HG03064 (cell line): ENCODE measurements around the gene VOPP1.
A peak's percentile ranks its signal among the peaks of the same experiment; 100 is the strongest.
"Not testable (repeated sequence)": the region's sequence is repeated elsewhere in the genome, so short reads cannot be mapped to it uniquely, and the experiment has no call there.

ENCODE experiments used
- ATAC-seq: cut with Tn5 transposase; IDR thresholded peaks from one replicate; pipeline ENCODE4 v1.9.1; 2021; ENCODE audit warnings: low read depth; ENCODE audit not compliant: unreplicated experiment

Gene VOPP1

GRCh38 chr7:55515569-55516279 is 56.6 kb downstream of the VOPP1 start:
- no peak for ATAC-seq

- no peak for ATAC-seq
These were observed 57.6 kb downstream of the VOPP1 start for GRCh38 chr7:55514546-55515265.

DNA sequence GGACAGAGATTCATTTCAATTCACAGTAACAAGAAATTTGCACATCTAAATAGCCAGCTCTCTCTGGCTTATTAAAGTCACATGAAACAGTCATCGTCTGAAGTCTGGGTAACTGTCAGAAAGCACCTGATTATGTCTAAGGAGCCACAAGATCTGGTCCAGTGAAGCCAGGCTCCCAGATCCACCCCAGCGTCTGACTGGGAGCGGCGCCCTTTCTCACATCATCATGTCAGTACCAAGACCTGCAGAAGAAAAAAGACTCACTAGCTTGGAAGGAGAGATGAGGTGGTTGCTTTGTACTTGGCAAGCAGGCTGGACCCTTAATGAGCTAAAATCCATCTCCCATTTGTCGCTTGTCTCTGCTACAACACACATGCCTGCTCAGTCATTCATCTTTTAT is 58.4 kb downstream of the VOPP1 start:
- no peak for ATAC-seq

GRCh38 chr7:55512635-55513191 is 59.6 kb downstream of the VOPP1 start:
- no peak for ATAC-seq

DNA sequence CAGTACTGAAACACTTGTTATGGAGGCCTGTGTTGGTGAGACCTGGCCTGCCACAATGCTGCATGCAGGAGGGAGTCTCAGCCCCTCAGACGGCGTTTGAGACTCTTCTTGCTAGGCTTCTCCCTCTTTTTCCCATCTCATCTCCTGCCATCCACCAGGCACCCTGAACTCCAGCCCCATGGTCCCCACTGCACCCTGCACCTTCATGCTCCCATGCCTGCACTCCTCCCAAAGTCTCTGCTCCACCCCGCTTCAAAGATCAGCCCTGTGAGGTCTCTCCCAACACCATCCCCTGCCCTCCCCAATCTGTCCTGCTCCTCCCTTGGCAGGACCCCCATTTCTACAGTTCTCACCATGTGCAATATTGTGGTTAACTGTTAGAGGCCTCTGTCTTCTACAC is 61.7 kb downstream of the VOPP1 start:
- ATAC-seq = no peak

DNA sequence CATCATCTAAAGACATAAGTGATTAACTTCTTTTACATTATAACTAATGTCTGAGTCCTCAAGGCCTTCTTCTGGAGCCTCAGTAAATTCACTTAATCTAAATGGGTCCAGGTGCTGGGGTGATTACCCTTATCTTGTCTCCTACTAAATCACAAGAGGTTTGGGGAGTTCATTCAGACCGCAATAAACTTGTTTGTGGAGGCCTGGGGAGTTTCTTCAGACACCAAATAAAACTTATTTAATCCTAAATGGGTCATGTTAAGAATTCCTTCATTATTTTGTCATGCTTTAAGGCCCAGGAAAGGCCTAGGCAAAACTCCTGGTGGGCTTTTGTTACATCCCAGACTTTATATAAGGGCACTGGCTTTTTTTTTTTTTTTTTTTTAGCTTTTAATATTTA is 62.1 kb downstream of the VOPP1 start:
- ATAC-seq = not testable (repeated sequence)

DNA sequence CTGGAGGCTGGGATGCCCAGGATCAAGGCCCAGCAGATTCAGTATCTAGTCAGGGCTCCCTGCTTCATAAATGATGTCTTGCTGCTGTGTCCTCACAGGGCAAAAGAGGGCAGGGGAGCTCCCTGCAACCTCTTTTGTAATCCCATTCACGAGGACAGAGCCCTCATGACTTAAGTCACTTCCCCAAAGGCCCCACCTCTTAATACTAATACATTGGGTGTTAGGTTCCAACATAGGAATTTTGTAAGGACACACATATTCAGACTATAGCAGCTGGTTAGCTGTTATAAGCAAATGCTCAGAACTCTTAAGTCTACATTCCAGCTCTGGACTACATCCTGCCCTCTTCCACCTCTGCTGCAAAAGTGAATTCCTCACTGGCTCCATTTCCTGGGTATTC is 63.0 kb downstream of the VOPP1 start:
- peak; percentile 11 for ATAC-seq

DNA sequence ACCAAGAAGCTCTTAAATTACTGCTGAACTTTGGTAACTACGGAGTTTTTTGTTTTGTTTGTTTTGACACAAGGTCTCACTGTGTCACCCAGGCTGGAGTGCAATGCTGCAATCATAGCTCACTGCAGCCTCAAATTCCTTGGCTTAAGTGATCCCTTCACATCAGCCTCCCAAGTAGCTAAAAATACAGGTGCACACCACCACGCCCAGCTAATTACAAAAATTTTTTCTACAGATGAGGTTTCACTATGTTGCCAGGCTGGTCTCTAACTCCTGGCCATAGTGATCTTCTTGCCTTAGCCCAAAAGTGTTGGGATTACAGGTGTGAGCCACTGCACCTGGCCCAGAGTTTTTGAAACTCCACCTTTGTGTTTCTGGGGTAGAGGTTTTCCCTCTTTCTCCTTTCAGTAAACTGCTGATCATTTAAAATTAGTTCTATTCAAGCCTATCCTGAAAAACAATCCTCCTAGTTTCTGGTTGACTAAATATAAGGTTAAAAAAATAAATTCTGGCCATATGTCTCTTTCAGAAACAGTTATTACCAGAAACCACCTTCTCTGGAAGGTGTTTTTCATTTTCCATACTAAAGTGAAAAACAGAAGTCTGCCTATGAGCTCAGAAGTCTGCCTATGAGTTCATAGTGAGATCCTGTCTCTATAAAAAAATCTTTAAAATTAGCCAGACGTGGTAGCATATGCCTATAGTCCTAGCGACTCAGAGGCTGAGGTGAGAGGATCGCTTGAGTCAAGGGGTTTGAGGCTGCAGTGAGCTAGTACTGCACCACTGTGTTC is 63.9 kb downstream of the VOPP1 start:
- peak; percentile 63 for ATAC-seq

DNA sequence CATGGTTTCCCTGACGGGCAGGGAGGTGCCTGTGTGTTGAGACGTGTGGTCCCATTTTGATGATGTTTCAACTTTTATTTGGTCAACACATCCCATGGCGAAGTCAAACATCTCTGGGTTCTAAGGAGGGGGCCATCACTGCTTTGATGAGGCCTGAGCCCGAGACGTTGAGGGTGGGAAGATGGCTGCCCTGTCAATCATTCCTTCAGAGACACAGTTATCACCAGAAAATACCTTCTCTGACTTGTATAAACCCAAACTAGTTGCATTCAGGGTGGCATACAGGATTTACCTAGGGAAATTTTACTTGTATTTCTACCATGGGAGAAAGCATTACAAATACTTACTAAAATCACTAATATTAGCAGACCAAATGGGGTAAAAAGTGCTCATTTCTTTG is 64.6 kb downstream of the VOPP1 start:
- ATAC-seq = no peak

DNA sequence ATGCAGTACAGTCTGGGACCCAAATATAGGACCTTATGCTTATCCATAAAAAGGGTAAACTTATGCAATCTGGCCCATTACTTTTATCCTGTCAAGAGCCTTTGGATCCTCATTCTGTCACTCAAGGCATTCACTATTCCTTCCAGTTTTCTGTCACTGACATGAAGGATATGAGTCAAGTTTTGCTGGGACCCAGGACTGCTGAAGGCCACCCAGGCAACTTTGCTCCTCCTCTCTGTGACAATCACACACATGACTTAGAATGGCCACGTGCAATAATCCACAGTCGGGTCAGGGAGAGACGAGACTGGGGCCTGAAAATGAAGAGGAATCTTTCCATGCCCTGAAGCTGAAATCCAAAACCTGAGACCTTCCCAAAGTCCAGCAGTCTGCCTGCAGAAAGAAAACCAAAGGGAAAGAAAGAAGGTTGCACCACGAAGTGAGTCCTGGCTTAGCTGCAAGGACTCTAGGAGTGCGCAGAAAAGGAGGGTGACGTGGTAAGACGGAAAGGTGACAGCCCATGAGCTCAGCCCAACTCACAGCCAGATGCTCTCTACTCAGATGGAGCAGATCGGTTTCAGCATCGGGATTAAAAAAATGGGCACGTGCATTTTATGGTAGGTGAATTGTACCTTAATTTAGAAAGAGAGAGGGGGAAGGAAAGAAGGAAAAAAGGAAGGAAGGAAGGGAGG is 67.2 kb downstream of the VOPP1 start:
- no peak for ATAC-seq

DNA sequence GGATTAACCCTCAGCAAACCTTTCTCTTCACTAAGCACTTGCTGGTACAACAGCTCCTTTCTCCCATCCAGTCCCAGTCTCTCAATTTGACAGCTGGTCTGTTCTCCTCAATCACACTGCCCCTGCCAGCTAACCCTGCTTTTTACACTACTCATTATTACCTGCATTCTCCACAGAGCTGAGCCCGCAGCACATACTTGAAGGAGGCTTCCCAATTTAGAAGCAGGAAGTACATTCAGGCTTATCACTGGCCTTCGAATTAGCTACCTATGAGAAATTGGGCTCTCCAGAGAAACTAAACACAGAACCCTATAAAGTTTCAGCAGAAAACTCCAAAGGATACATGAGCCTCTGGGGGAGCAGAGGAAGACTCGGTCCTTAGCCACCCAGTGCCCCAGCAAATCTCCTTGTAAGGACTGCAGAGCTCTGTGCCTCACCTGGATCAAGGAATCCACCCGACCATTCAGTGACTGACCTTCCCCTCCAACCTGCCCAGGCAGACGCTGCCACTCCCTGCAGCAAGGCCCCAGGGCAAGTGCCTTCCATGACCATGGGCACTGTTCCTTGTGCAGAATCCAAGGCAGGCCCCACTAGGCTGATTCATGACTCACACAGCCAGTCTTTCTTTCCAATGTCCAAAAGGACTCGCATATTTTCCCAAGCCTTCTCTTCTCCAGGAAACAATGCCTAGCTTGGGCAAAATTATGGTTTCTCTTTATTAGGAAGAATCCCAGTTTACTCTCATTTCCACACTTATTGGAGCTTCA is 68.0 kb downstream of the VOPP1 start:
- ATAC-seq = no peak

GRCh38 chr7:55502858-55503440 is 69.4 kb downstream of the VOPP1 start:
- no peak for ATAC-seq

DNA sequence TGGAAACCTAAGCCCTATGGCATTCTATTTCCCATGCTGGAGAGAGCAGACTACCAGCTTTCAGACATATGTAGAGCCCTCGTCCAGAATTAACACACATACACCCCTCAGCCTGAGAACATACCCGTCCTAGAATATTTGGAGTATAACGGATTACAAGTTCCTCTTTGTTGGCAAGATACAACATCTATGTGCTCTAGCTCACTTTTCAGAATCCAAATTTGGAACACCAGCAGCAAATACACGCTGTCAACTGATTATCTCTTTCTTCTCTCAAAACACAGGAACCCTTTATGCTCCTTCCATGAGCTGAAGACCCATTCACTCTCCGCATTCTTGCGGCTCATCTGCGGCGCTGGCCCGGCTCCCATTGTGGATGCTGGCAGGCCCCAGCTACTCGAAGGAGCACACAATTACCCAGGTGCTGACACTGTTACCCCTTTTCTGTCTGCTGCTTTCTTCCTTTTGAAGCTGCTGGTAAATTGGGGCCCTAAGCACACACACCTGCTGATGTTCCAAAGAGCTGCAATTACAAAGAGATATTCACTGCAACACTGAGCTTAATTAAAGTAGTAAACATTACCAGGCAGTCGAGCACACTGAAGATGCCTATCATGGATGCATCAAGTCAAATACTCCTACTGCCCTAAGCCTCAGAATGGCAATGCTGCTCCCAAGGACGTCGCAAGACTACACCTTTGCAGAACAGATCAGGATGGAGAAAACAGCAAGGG is 70.0 kb downstream of the VOPP1 start:
- no peak for ATAC-seq

- ATAC-seq = no peak
These were observed 70.7 kb downstream of the VOPP1 start for GRCh38 chr7:55501611-55502010.

- no peak for ATAC-seq
These were observed 72.1 kb downstream of the VOPP1 start for GRCh38 chr7:55500117-55500756.

GRCh38 chr7:55499591-55499990 is 72.7 kb downstream of the VOPP1 start:
- no peak for ATAC-seq

GRCh38 chr7:55498770-55499169 is 73.5 kb downstream of the VOPP1 start:
- ATAC-seq = no peak

- no peak for ATAC-seq
These were observed 74.2 kb downstream of the VOPP1 start for GRCh38 chr7:55498142-55498541.
